Posterior vena cava (tissue), 2 donors: ENCODE results near the gene RAB35. TPM values are rescaled to one million over a fixed set of nuclear protein-coding genes. Genes with fewer than 3 reads are reported as not detected.

Experiments used
- microRNA-seq, 2 donors: library from miRNA; unstranded; fragments of <30 nt; microRNA quantifications; one replicate each; pipeline ENCODE4 v1.2.0, GENCODE V29; 2020 to 2021; ENCODE audit warnings: borderline microRNAs expressed in 2 of 2
- total RNA-seq, 2 donors: library from RNA; stranded (reverse); fragmentation: NEBNext Ultra II Directional; extraction: Animal tissue kit (Norgen Biotek cat#: 25700); gene quantifications; one replicate each; pipeline ENCODE4 v1.2.1, GENCODE V29; 2021
- donor health status: DM: yes; HTN: yes; CAD: no.
- donor health status: DM: yes; HTN: yes; CAD: no.

RAB35 gene
- total RNA-seq, 2 donors from 2014 or later: 47.4 to 55.9 TPM

Small RNAs within 50 kb of the gene (microRNA-seq; reads per million reads assigned to microRNA genes)
- gene MIR4498: 0 reads per million in 2 donors

Other genes with a start within 250 kb of the RAB35 start
- gene CIT, start 239.4 kb downstream of the RAB35 start, total RNA-seq: 1 to 10 TPM; 2.7 to 4.6 TPM
- gene BICDL1, start 127.5 kb downstream of the RAB35 start, total RNA-seq: under 1 TPM; 0.51 to 0.57 TPM
- 10 to 100 TPM; 50.2 to 52.5 TPM for gene GCN1, start 78.0 kb upstream of the RAB35 start, total RNA-seq
- 1,000 to 10,000 TPM; 1,277 to 1,372 TPM for gene RPLP0, start 84.4 kb upstream of the RAB35 start, total RNA-seq
- gene PXN, start 149.0 kb upstream of the RAB35 start, total RNA-seq: 100 to 1,000 TPM; 110 to 113 TPM
- over 10,000 TPM; 46,106 to 62,268 TPM for gene RNU4-2, start 175.2 kb upstream of the RAB35 start, total RNA-seq
- gene RNU4-1, start 176.5 kb upstream of the RAB35 start, total RNA-seq: 1,000 to 10,000 TPM; 4,532 to 5,081 TPM
- under 1 TPM; 0.69 to 0.71 TPM for gene SIRT4, start 185.6 kb upstream of the RAB35 start, total RNA-seq
- 1 to 10 TPM in 1 of 2 donors, not detected in 1; 2.0 TPM for gene PLA2G1B, start 211.0 kb upstream of the RAB35 start, total RNA-seq